Measurements from ENCODE around the gene MAPKBP1. TPM values are rescaled to one million over a fixed set of nuclear protein-coding genes. Genes with fewer than 3 reads are reported as not detected.

The MAPKBP1 gene
- total RNA-seq, 1 experiment from 2014 or later = 13.7 TPM

GRCh38 chr15:41856262-41856661 is 82.0 kb downstream of the MAPKBP1 start:
- Histone ChIP-seq H2AK5ac (ENCODE audit: insufficient read length, low read length) (no peak overlapping the region), H4K8ac (replicated peaks; ENCODE audit: insufficient read length, low read depth, low read length) (no peak overlapping the region), H2BK20ac (ENCODE audit: low read depth, low read length, poor library complexity, severe bottlenecking) (no peak overlapping the region), H3K56ac (ENCODE audit: insufficient read length, low read depth, low read length) (no peak overlapping the region), H3K27me3 (ENCODE audit: insufficient read depth, low read length) (no peaks in the 10 kb centered on the region), H3K27ac (ENCODE audit: insufficient read length, low read depth, low read length) (no peak overlapping the region), H3K23ac (ENCODE audit: insufficient read length, low read depth, low read length) (no peak overlapping the region), H2BK15ac (ENCODE audit: low read depth, low read length) (no peak overlapping the region), H2AFZ (ENCODE audit: low read length) (no peak overlapping the region), H2BK12ac (ENCODE audit: insufficient read length, low read depth, low read length) (no peak overlapping the region), H4K5ac (ENCODE audit: insufficient read length, low read depth, low read length) (no peak overlapping the region), H3K18ac (ENCODE audit: insufficient read length, low read depth, low read length) (no peak overlapping the region), H4K91ac (ENCODE audit: insufficient read length, low read depth, low read length) (no peak overlapping the region), H3T11ph (ENCODE audit: low read length) (no peak overlapping the region), H3K4me2 (ENCODE audit: insufficient read depth, insufficient read length, low read length) (no peak overlapping the region), H2BK120ac (ENCODE audit: low read depth, low read length, poor library complexity, severe bottlenecking) (no peak overlapping the region), H3K9ac (ENCODE audit: extremely low read depth, insufficient read length, low read length) (no peak overlapping the region), H3K4ac (ENCODE audit: low read depth, low read length) (no peak overlapping the region), H3K14ac (ENCODE audit: insufficient read depth, low read length) (no peak overlapping the region; the same call in 1 of the 2 replicates), H2BK5ac (ENCODE audit: insufficient read length, low read length) (no peak overlapping the region), H3K79me1 (ENCODE audit: insufficient read depth, low read depth, low read length, poor library complexity, severe bottlenecking) (no peaks in the 10 kb centered on the region), H3K9me3 (ENCODE audit: control insufficient read depth, low read depth, low read length) (no peaks in the 10 kb centered on the region), H3K79me2 (ENCODE audit: insufficient read depth, low read length) (no peaks in the 10 kb centered on the region), H3K4me1 (ENCODE audit: insufficient read depth, low read length) (no peaks in the 10 kb centered on the region), H3K23me2 (ENCODE audit: insufficient read length, low read depth, low read length, poor library complexity, severe bottlenecking) (no peaks in the 10 kb centered on the region), H4K20me1 (ENCODE audit: control insufficient read depth, insufficient read depth, insufficient read length) (no peaks in the 10 kb centered on the region)
- no peak for TF ChIP-seq CTCF (conservative IDR thresholded peaks at IDR 0.05)
- Mint-ChIP-seq H3K4me3 (no peak overlapping the region), H3K27me3 (ENCODE audit: low read depth) (peaks cover under 1% of the 10 kb centered on the region; the same call in 1 of the 2 replicates), H3K27ac (no peak overlapping the region), H3K9me3 (no peaks in the 10 kb centered on the region), H3K36me3 (ENCODE audit: insufficient read depth in 1 of 3, low read depth in 3 of 3) (no peaks in the 10 kb centered on the region; a peak in 1 of 7 replicates), H3K4me1 (peaks cover 8 to 12% of the 10 kb centered on the region in 2 experiments)
- WGBS (ENCODE audit: extremely low coverage, insufficient read length, low lambda C conversion rate) = no CpG with 5 or more reads among the region's 17 CpGs
- DNase-seq = no peak
